HEK293 (cell line): Measurements from ENCODE around the gene EFEMP1.

Source experiments
- CTCF ChIA-PET: fragments of 350-600 bp; formaldehyde crosslinking; extraction: SDS; loops from one replicate; lab custom pipeline; 2021; ENCODE audit warnings: antibody characterized with exemption; lab: Yijun Ruan, JAX
- POLR2A ChIA-PET: fragments of 300-600 bp; formaldehyde crosslinking; extraction: SDS; loops from one replicate; lab custom pipeline; 2020; ENCODE audit warnings: antibody characterized with exemption, inconsistent platforms; lab: Yijun Ruan, JAX
- H3K27ac ChIP-seq: fragments of 200-500 bp; sonication (Bioruptor generic); 2 replicates; pipeline ENCODE4 v1.5.1; 2014; ENCODE audit warnings: low read depth, low read length, control low read depth, inconsistent platforms; ENCODE audit errors: extremely low read depth
- H3K36me3 ChIP-seq, 2 experiments: fragments of 200-500 bp in 1 of 2; sonication (Bioruptor generic) in 1 of 2; 1 replicate in 1 of 2; 2 replicates in 1 of 2; pipeline ENCODE4 v1.5.1; 2014 to 2017; ENCODE audit warnings: inconsistent platforms in 2 of 2, low read length in 2 of 2; ENCODE audit not compliant: control insufficient read depth in 2 of 2, insufficient read depth in 1 of 2
- H3K4me1 ChIP-seq: fragments of 200-500 bp; sonication (Bioruptor generic); 2 replicates; pipeline ENCODE4 v1.5.1; 2014; ENCODE audit warnings: mild to moderate bottlenecking, low read length, inconsistent platforms; ENCODE audit not compliant: control insufficient read depth, insufficient read depth
- H3K4me3 ChIP-seq: 2 replicates; pipeline ENCODE4 v1.5.1; 2011; ENCODE audit warnings: low read depth, mild to moderate bottlenecking, control low read depth, low read length, moderate library complexity
- H3K9me3 ChIP-seq: fragments of 200-500 bp; sonication (Bioruptor generic); 2 replicates; pipeline ENCODE4 v1.5.1; 2014; ENCODE audit warnings: low read depth, low read length, inconsistent platforms; ENCODE audit not compliant: control insufficient read depth, insufficient read depth
- BCL11B ChIP-seq: fragments of 450-650 bp; formaldehyde crosslinking; IDR thresholded peaks from 2 replicates; pipeline ENCODE4 v1.5.1; 2016; ENCODE audit warnings: low read depth, missing biosample characterization, missing genetic modification characterization
- MYNN ChIP-seq: fragments of 450-650 bp; formaldehyde crosslinking; IDR thresholded peaks from 2 replicates; pipeline ENCODE4 v1.5.1; 2016; ENCODE audit warnings: missing biosample characterization, missing genetic modification characterization, borderline replicate concordance
- MZF1 ChIP-seq: fragments of 450-650 bp; formaldehyde crosslinking; IDR thresholded peaks from 2 replicates; pipeline ENCODE4 v1.5.1; 2017; ENCODE audit warnings: missing biosample characterization, missing genetic modification characterization, borderline replicate concordance
- SP2 ChIP-seq: fragments of 450-650 bp; formaldehyde crosslinking; IDR thresholded peaks from 2 replicates; pipeline ENCODE4 v1.5.1; 2016; ENCODE audit warnings: missing biosample characterization, missing genetic modification characterization
- TCF7L2 ChIP-seq: IDR thresholded peaks from 2 replicates; pipeline ENCODE4 v1.6.1; 2011; ENCODE audit warnings: low read depth, mild to moderate bottlenecking, inconsistent platforms, low read length, moderate library complexity, borderline replicate concordance
- ZBTB8A ChIP-seq: fragments of 450-650 bp; formaldehyde crosslinking; IDR thresholded peaks from 2 replicates; pipeline ENCODE4 v1.5.1; 2016; ENCODE audit warnings: missing biosample characterization, missing genetic modification characterization
- ZFP37 ChIP-seq: fragments of 450-650 bp; formaldehyde crosslinking; IDR thresholded peaks from 2 replicates; pipeline ENCODE4 v1.5.1; 2016; ENCODE audit warnings: missing biosample characterization, missing genetic modification characterization
- ZIC2 ChIP-seq: fragments of 450-650 bp; formaldehyde crosslinking; IDR thresholded peaks from 2 replicates; pipeline ENCODE4 v1.5.1; 2016; ENCODE audit warnings: missing biosample characterization, missing genetic modification characterization
- ZNF157 ChIP-seq: fragments of 450-650 bp; formaldehyde crosslinking; IDR thresholded peaks from 2 replicates; pipeline ENCODE4 v1.5.1; 2016; ENCODE audit warnings: missing biosample characterization, missing genetic modification characterization
- ZNF223 ChIP-seq: fragments of 450-650 bp; formaldehyde crosslinking; IDR thresholded peaks from 2 replicates; pipeline ENCODE4 v1.5.1; 2016; ENCODE audit warnings: missing biosample characterization, missing genetic modification characterization
- ZNF416 ChIP-seq: fragments of 450-650 bp; formaldehyde crosslinking; IDR thresholded peaks from 2 replicates; pipeline ENCODE4 v1.5.1; 2016; ENCODE audit warnings: missing biosample characterization, missing genetic modification characterization
- ZNF473 ChIP-seq: fragments of 450-650 bp; formaldehyde crosslinking; IDR thresholded peaks from 2 replicates; pipeline ENCODE4 v1.5.1; 2017; ENCODE audit warnings: missing biosample characterization, missing genetic modification characterization
- ZNF560 ChIP-seq: fragments of 450-650 bp; formaldehyde crosslinking; IDR thresholded peaks from 2 replicates; pipeline ENCODE4 v1.5.1; 2017; ENCODE audit warnings: missing biosample characterization, missing genetic modification characterization, borderline replicate concordance
- ZNF677 ChIP-seq: fragments of 450-650 bp; IDR thresholded peaks from 2 replicates; pipeline ENCODE4 v1.5.0; 2018; ENCODE audit warnings: missing biosample characterization, mild to moderate bottlenecking, missing genetic modification characterization, moderate library complexity
- ZNF837 ChIP-seq: fragments of 450-650 bp; formaldehyde crosslinking; IDR thresholded peaks from 2 replicates; pipeline ENCODE4 v1.5.1; 2016; ENCODE audit warnings: missing biosample characterization, missing genetic modification characterization
- TF ChIP-seq, protein P1 (sequence below): fragments of 450-650 bp; formaldehyde crosslinking; IDR thresholded peaks from 2 replicates; pipeline ENCODE4 v1.5.1; 2016; ENCODE audit warnings: missing biosample characterization, missing genetic modification characterization
- TF ChIP-seq, protein P2 (sequence below): sonication (generic); formaldehyde crosslinking; IDR thresholded peaks from 2 replicates; pipeline ENCODE4 v1.8.1; 2022; ENCODE audit warnings: mild to moderate bottlenecking, moderate library complexity, missing genetic modification reagents
- TF ChIP-seq, protein P3 (sequence below): fragments of 450-650 bp; formaldehyde crosslinking; IDR thresholded peaks from 2 replicates; pipeline ENCODE4 v1.5.1; 2016; ENCODE audit warnings: missing biosample characterization, missing genetic modification characterization
- TF ChIP-seq, protein P4 (sequence below): fragments of 450-650 bp; formaldehyde crosslinking; IDR thresholded peaks from 2 replicates; pipeline ENCODE4 v1.5.1; 2016; ENCODE audit warnings: missing biosample characterization, missing genetic modification characterization
- TF ChIP-seq, protein P5 (sequence below): fragments of 450-650 bp; formaldehyde crosslinking; IDR thresholded peaks from 2 replicates; pipeline ENCODE4 v1.5.1; 2016; ENCODE audit warnings: missing biosample characterization, missing genetic modification characterization

The EFEMP1 gene

DNA sequence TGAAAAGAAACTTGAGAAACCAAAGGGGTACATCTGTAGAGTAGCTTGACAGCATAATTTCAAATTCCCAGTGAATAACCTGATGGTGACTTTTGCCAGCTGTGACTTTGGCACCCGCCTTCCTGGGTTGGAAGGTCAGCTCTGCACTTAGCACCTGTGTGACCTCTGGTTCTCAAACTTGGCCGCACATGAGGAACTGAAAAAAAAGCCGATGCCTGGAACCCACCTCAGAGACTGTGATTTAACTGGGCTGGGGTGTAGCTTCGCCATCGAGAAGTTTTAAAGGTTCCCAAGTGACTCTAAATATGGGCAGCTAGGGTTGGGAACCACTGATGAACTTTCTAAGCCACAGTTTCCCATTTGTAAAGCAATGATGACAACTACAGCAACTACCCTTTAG is 6.5 kb downstream of the EFEMP1 start:
- Histone ChIP-seq H3K4me1 (no peaks in the 10 kb centered on the region), H3K27ac (no peak overlapping the region), H3K36me3 (no peaks in the 10 kb centered on the region), H3K9me3 (no peaks in the 10 kb centered on the region), H3K4me3 (no peak overlapping the region)
- TF ChIP-seq ZNF416 (tag by site-specific recombination) (no peak), TCF7L2 (no peak), ZNF677 (tag by site-specific recombination) (no peak), ZNF473 (tag by site-specific recombination) (no peak), BCL11B (tag by site-specific recombination) (no peak), ZBTB8A (tag by site-specific recombination) (no peak), ZNF837 (tag by site-specific recombination) (no peak)
- TF ChIP-seq, protein P1, sequence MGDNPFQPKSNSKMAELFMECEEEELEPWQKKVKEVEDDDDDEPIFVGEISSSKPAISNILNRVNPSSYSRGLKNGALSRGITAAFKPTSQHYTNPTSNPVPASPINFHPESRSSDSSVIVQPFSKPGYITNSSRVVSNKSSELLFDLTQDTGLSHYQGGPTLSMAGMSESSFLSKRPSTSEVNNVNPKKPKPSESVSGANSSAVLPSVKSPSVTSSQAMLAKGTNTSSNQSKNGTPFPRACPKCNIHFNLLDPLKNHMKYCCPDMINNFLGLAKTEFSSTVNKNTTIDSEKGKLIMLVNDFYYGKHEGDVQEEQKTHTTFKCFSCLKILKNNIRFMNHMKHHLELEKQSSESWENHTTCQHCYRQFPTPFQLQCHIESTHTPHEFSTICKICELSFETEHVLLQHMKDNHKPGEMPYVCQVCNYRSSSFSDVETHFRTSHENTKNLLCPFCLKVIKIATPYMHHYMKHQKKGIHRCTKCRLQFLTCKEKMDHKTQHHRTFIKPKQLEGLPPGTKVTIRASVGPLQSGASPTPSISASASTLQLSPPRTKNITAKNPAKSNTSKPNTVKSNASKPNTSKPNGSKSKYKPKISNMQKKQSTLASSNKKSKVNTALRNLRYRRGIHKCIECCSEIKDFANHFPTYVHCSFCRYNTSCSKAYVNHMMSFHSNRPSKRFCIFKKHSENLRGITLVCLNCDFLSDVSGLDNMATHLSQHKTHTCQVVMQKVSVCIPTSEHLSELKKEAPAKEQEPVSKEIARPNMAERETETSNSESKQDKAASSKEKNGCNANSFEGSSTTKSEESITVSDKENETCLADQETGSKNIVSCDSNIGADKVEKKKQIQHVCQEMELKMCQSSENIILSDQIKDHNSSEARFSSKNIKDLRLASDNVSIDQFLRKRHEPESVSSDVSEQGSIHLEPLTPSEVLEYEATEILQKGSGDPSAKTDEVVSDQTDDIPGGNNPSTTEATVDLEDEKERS (tag by site-specific recombination), result no peak
- TF ChIP-seq, protein P2, sequence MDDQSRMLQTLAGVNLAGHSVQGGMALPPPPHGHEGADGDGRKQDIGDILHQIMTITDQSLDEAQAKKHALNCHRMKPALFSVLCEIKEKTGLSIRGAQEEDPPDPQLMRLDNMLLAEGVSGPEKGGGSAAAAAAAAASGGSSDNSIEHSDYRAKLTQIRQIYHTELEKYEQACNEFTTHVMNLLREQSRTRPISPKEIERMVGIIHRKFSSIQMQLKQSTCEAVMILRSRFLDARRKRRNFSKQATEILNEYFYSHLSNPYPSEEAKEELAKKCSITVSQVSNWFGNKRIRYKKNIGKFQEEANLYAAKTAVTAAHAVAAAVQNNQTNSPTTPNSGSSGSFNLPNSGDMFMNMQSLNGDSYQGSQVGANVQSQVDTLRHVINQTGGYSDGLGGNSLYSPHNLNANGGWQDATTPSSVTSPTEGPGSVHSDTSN (CRISPR knock-in tag), result no peak
- TF ChIP-seq, protein P3, sequence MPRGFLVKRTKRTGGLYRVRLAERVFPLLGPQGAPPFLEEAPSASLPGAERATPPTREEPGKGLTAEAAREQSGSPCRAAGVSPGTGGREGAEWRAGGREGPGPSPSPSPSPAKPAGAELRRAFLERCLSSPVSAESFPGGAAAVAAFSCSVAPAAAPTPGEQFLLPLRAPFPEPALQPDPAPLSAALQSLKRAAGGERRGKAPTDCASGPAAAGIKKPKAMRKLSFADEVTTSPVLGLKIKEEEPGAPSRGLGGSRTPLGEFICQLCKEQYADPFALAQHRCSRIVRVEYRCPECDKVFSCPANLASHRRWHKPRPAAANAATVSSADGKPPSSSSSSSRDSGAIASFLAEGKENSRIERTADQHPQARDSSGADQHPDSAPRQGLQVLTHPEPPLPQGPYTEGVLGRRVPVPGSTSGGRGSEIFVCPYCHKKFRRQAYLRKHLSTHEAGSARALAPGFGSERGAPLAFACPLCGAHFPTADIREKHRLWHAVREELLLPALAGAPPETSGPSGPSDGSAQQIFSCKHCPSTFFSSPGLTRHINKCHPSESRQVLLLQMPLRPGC (tag by site-specific recombination), result no peak
- TF ChIP-seq, protein P4, sequence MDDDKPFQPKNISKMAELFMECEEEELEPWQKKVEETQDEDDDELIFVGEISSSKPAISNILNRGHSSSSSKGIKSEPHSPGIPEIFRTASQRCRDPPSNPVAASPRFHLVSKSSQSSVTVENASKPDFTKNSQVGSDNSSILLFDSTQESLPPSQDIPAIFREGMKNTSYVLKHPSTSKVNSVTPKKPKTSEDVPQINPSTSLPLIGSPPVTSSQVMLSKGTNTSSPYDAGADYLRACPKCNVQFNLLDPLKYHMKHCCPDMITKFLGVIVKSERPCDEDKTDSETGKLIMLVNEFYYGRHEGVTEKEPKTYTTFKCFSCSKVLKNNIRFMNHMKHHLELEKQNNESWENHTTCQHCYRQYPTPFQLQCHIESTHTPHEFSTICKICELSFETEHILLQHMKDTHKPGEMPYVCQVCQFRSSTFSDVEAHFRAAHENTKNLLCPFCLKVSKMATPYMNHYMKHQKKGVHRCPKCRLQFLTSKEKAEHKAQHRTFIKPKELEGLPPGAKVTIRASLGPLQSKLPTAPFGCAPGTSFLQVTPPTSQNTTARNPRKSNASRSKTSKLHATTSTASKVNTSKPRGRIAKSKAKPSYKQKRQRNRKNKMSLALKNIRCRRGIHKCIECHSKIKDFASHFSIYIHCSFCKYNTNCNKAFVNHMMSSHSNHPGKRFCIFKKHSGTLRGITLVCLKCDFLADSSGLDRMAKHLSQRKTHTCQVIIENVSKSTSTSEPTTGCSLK, result no peak
- ChIA-PET CTCF (interaction anchor here (0.7 to 1.2 kb wide), 2 partner anchors 44 to 146 kb away, joined by 3 to 6 read pairs; no protein-coding TSS in a partner anchor), POLR2A (no interaction called here)

DNA sequence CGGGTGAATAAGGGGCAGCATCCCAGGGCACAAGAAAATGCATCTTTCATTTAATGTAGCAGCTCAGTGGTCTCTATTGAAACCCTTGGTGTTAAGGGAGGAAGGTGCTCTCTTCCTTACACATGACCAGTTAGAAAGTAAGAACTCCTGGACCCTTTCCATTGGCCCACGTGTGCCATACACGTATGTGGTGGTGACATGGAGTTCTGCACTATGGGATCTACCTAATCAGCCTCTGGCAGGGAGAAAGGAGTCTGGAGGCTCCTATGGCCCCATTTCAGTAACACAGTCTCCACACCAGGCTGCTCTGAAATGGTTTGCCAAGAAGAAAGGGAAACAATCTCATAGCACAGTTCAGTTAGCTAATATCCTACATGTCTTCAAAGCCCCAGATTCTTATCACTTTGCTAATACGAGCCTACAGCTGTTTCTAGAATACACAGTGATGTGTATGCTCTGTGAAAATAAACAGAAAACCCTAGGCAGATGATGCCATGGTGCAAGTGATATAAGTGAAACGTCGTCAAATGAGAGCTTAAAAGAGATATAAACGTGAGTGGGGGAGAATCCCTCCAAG is 7.0 kb downstream of the EFEMP1 start:
- H3K9me3 ChIP-seq, result no peaks in the 10 kb centered on the region
- CTCF ChIA-PET, result interaction anchor here (0.7 kb wide), 1 partner anchor 45 kb away, joined by 3 read pairs; no protein-coding TSS in a partner anchor
- TF ChIP-seq ZFP37 (no peak), ZNF223 (no peak), ZNF157 (tag by site-specific recombination) (no peak), ZIC2 (tag by site-specific recombination) (no peak), TCF7L2 (no peak), MYNN (tag by site-specific recombination) (no peak), SP2 (no peak), MZF1 (tag by site-specific recombination) (no peak), ZNF560 (tag by site-specific recombination) (no peak)
- TF ChIP-seq, protein P5, sequence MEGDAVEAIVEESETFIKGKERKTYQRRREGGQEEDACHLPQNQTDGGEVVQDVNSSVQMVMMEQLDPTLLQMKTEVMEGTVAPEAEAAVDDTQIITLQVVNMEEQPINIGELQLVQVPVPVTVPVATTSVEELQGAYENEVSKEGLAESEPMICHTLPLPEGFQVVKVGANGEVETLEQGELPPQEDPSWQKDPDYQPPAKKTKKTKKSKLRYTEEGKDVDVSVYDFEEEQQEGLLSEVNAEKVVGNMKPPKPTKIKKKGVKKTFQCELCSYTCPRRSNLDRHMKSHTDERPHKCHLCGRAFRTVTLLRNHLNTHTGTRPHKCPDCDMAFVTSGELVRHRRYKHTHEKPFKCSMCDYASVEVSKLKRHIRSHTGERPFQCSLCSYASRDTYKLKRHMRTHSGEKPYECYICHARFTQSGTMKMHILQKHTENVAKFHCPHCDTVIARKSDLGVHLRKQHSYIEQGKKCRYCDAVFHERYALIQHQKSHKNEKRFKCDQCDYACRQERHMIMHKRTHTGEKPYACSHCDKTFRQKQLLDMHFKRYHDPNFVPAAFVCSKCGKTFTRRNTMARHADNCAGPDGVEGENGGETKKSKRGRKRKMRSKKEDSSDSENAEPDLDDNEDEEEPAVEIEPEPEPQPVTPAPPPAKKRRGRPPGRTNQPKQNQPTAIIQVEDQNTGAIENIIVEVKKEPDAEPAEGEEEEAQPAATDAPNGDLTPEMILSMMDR (tag by site-specific recombination), result no peak
- TF ChIP-seq, all 188 proteins: peak for 0
- POLR2A ChIA-PET, result no interaction called here
- Histone ChIP-seq H3K4me3 (no peak overlapping the region), H3K27ac (no peak overlapping the region), H3K4me1 (no peaks in the 10 kb centered on the region), H3K36me3 (no peaks in the 10 kb centered on the region)
